Stimulated activated effector memory CD8-positive, alpha-beta T cell treated with anti-CD3 and anti-CD28 coated beads, Interleukin-12 subunit alpha, Interleukin-12 subunit beta, amount 100 ng/mL, for 72 hours (primary cell): Measurements from ENCODE around the gene CPA1.

Experiments used
- ATAC-seq: fragments of 150-1000 bp; cut with Tn5 transposase; 2 replicates; pipeline ENCODE4 v1.10.0; 2021
- DNase-seq, 2 donors: peaks; one replicate each; pipeline ENCODE4 v3.0.0; 2021 to 2022; ENCODE audit warnings: low spot score in 2 of 2
- H3K27ac Mint-ChIP-seq: one replicate; pipeline ENCODE4 v1.8.0; 2022; ENCODE audit warnings: mild to moderate bottlenecking, mixed read lengths
- H3K36me3 Mint-ChIP-seq: one replicate; pipeline ENCODE4 v1.8.0; 2022; ENCODE audit warnings: mild to moderate bottlenecking, mixed read lengths
- H3K4me1 Mint-ChIP-seq: one replicate; pipeline ENCODE4 v1.8.0; 2022; ENCODE audit warnings: mixed read lengths
- H3K4me3 Mint-ChIP-seq: one replicate; pipeline ENCODE4 v1.8.0; 2022; ENCODE audit warnings: mild to moderate bottlenecking, mixed read lengths
- H3K9me3 Mint-ChIP-seq: one replicate; pipeline ENCODE4 v1.8.0; 2022; ENCODE audit warnings: mixed read lengths

The CPA1 gene

DNA sequence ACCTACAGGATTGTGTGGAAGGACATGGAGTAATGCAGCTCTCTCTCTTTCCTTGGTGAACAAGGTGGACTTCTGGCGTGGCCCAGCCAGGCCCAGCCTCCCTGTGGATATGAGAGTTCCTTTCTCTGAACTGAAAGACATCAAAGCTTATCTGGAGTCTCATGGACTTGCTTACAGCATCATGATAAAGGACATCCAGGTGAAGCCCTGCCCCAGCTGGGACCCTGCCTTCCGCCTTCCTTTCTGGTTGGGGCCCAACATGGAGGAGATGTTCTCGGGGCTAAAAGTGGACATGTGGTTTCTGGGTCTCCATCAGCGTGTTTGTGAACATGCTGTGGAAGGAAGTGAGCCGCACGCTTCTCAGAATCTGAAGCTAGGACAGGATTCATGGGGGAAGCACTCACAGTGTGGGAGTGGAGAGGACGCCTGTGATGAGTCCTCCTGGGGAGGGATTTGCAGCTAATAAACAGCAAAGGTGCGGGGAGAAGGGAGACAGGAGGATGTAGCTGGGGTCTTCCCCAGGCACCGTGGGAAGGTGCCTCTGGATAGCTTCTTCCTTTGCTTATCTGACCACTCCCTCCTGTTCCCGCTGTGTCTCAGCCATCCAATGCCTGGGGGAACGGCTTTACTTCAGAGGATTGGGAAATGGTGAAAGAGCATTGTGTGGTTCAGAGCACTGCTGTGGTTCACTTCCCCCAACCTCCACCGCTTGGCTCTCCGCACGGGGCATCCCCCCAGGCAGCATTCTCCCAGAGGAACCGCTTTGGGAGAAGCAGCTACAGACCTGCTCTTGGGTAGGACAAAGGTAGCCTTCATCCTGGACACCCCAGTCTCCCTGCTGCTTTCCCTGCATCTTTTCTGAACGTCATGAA lies 30.1 kb upstream of the CPA1 start:
- Mint-ChIP-seq H3K4me3 (peak overlapping the region; percentile 13), H3K27ac (no peak overlapping the region), H3K9me3 (no peaks in the 10 kb centered on the region), H3K36me3 (no peaks in the 10 kb centered on the region), H3K4me1 (peaks cover 19% of the 10 kb centered on the region)
- DNase-seq = no peak
- ATAC-seq = peak; percentile 60

GRCh38 chr7:130350945-130351790 lies 29.1 kb upstream of the CPA1 start:
- DNase-seq = no peak
- peaks cover 19% of the 10 kb centered on the region for H3K4me1 Mint-ChIP-seq

GRCh38 chr7:130351791-130352090 lies 28.6 kb upstream of the CPA1 start:
- Mint-ChIP-seq H3K4me3 (no peak overlapping the region), H3K4me1 (peaks cover 19% of the 10 kb centered on the region), H3K9me3 (no peaks in the 10 kb centered on the region), H3K27ac (peak overlapping the region; percentile 27), H3K36me3 (no peaks in the 10 kb centered on the region)
- ATAC-seq = no peak
- DNase-seq = no peak

More at GRCh38 chr7:130350945-130351790, 29.1 kb upstream of the CPA1 start:
- no peaks in the 10 kb centered on the region for H3K9me3 Mint-ChIP-seq
- H3K4me3 Mint-ChIP-seq = peak overlapping the region; percentile 13
- H3K36me3 Mint-ChIP-seq = no peaks in the 10 kb centered on the region
- ATAC-seq = no peak
- H3K27ac Mint-ChIP-seq = peak overlapping the region; percentile 27

DNA sequence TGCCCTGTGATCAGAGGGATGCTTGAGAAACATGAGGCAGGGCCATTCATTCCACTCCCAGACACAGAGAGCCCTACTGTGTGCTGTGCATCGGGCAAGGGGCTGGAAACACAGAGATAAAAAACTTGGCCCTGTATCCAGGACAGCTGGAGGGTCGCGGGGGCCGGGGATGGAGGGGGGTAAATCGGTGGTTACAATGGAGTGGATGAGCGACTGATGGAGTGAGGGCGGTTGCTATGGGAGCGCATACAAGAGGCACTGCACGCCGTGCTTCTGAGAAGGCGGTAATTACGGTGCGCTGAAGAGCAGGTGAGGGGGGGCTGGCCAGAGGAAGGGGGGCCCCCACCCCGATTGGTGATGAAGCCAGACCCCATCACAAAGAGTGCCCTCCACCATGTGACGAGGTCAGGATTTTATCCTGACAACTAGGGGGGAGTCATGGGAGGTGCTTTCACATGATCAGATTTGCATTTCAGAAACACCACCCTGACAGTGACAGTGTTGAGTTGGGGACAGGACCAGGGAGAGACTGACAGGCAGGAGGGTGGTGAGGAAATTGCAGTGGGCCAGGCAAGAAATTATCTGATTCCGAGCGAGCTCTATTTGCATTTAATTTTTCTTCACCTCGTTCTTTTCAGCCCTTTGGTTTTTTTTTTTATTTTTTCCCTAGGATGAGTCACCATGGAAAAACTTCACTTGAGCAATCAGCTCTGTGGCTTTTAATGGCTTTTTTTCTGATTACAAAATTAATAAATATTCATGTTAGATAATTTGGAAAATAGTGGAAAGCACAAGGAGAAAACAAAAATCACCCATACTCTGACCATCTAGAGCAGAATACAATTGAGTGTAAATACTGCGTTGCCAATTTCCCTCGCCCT lies 27.9 kb upstream of the CPA1 start:
- no peak overlapping the region for H3K4me3 Mint-ChIP-seq
- H3K36me3 Mint-ChIP-seq = no peaks in the 10 kb centered on the region
- H3K27ac Mint-ChIP-seq = no peak overlapping the region
- H3K4me1 Mint-ChIP-seq = peaks cover 19% of the 10 kb centered on the region
- no peak for ATAC-seq
- H3K9me3 Mint-ChIP-seq = no peaks in the 10 kb centered on the region
- DNase-seq = no peak

GRCh38 chr7:130353196-130353595 lies 27.1 kb upstream of the CPA1 start:
- no peak overlapping the region for H3K4me3 Mint-ChIP-seq
- no peak overlapping the region for H3K27ac Mint-ChIP-seq
- ATAC-seq = no peak
- H3K36me3 Mint-ChIP-seq = no peaks in the 10 kb centered on the region
- no peaks in the 10 kb centered on the region for H3K9me3 Mint-ChIP-seq
- peaks cover 19% of the 10 kb centered on the region for H3K4me1 Mint-ChIP-seq
- no peak for DNase-seq

- no peak for ATAC-seq
- Mint-ChIP-seq H3K4me1 (peaks cover 4% of the 10 kb centered on the region), H3K4me3 (no peak overlapping the region), H3K36me3 (no peaks in the 10 kb centered on the region), H3K9me3 (peaks cover 15% of the 10 kb centered on the region), H3K27ac (no peak overlapping the region)
- DNase-seq = no peak
These were observed 24.0 kb upstream of the CPA1 start for GRCh38 chr7:130356121-130356875.

DNA sequence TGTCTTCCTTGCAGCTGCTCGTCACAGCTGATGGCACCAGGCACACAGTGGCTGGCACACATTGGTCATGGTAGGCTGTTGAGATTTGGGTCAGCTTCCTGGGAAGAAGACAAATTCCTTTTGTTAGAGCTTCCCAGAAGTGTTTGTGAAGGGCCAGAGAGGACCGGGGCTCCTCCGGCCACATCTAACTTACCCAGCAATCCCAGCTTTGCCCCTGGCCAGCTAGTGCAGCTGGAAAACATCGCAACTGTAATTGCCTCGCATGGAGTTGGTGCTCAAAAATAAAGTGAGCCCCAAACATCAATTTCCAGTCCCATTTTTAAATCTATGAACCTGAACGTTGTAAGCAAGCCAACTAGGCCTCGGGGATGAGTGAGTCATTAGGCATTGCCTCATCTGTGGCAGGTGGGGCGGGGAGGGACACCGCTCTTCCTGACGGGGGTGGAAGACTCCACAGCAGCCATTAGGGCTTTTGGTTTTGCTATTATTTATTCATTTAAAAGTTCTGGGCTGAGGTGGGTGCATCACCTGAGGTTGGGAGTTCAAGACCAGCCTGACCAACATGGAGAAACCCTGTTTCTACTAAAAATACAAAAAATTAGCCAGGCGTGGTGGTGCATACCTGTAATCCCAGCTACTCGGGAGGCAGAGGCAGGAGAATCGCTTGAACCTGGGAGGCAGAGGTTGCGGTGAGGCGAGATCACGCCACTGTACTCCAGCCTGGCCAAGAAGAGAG lies 23.2 kb upstream of the CPA1 start:
- no peaks in the 10 kb centered on the region for H3K4me1 Mint-ChIP-seq
- no peak overlapping the region for H3K27ac Mint-ChIP-seq
- peaks cover 15% of the 10 kb centered on the region for H3K9me3 Mint-ChIP-seq
- no peaks in the 10 kb centered on the region for H3K36me3 Mint-ChIP-seq
- ATAC-seq = no peak
- DNase-seq = no peak
- no peak overlapping the region for H3K4me3 Mint-ChIP-seq

DNA sequence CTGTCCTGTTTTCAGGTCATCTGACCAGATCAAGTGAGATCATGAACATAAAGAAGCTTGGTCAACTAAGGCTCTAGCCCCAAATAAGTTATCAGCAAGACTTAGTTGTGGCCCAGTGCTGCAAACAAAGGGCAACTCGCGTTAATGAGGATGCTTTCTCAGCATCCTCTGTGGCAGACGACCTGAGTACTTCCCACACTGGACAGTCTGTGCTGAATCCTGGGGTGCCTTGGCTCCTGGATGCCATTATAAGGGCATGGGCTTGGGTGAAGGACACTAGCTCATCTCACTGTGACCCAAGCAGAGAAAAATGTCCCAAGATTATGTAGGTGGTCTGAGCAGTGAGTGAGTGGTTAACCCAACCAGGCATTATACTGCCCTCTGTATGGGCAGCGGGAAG lies 21.8 kb upstream of the CPA1 start:
- Mint-ChIP-seq H3K9me3 (peaks cover 15% of the 10 kb centered on the region), H3K4me3 (no peak overlapping the region), H3K36me3 (no peaks in the 10 kb centered on the region), H3K4me1 (peaks cover 10% of the 10 kb centered on the region), H3K27ac (no peak overlapping the region)
- ATAC-seq = no peak
- DNase-seq = no peak

DNA sequence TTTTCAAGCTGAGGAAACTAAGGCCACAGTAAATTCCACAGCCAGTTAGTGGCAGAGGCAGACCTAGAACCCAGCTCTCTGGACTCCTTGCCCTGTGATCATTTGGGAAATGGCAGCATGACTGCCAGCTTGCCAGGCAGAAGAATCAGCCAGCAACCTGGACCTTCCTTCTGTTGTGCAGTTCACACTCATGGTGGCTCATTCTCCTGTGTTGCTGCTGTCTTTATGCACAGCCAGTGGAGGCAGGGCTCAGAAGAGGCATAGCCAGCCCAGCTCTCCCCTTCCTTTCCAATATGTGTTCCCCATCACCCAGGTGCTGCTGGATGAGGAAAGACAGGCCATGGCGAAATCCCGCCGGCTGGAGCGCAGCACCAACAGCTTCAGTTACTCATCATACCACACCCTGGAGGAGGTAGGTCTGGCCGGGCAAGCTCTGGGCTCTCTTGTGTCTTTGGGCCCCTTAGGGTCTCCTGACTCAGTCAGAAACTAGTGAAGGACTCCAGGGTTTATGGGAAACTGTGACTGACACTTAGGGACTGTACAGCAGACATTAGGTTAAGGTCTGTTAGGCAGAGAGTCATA lies 20.9 kb upstream of the CPA1 start:
- ATAC-seq (peak; percentile 31), DNase-seq (no peak)
- no peak overlapping the region for H3K27ac Mint-ChIP-seq
- peaks cover 15% of the 10 kb centered on the region for H3K9me3 Mint-ChIP-seq
- H3K4me1 Mint-ChIP-seq = peaks cover 15% of the 10 kb centered on the region
- H3K36me3 Mint-ChIP-seq = no peaks in the 10 kb centered on the region
- no peak overlapping the region for H3K4me3 Mint-ChIP-seq

DNA sequence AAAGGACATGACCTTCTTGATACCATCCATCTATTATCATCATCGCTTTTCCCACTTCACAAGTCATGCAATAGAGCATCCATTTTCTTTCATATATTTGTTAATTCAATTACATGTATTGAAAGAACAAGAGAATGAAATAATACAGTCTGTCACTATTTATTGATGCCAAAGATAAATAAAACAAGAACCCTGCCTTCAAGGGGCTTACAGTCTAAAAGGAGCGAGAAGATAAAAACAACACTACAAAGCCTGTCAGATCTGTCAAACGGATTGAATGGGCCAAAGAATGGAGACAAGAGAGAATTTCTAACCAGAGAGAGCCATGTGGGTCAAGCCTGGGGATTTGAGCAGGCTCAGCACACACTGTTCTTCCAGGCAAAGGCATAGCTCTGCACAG lies 19.8 kb upstream of the CPA1 start:
- no peak for DNase-seq
- ATAC-seq = no peak
- Mint-ChIP-seq H3K27ac (no peak overlapping the region), H3K4me1 (peaks cover 15% of the 10 kb centered on the region), H3K4me3 (no peak overlapping the region), H3K9me3 (peaks cover 15% of the 10 kb centered on the region), H3K36me3 (no peaks in the 10 kb centered on the region)

- Mint-ChIP-seq H3K4me1 (peaks cover 15% of the 10 kb centered on the region), H3K36me3 (no peaks in the 10 kb centered on the region), H3K9me3 (peaks cover 15% of the 10 kb centered on the region), H3K4me3 (no peak overlapping the region), H3K27ac (no peak overlapping the region)
- DNase-seq = no peak
- no peak for ATAC-seq
These were observed 18.6 kb upstream of the CPA1 start for GRCh38 chr7:130361681-130362080.

DNA sequence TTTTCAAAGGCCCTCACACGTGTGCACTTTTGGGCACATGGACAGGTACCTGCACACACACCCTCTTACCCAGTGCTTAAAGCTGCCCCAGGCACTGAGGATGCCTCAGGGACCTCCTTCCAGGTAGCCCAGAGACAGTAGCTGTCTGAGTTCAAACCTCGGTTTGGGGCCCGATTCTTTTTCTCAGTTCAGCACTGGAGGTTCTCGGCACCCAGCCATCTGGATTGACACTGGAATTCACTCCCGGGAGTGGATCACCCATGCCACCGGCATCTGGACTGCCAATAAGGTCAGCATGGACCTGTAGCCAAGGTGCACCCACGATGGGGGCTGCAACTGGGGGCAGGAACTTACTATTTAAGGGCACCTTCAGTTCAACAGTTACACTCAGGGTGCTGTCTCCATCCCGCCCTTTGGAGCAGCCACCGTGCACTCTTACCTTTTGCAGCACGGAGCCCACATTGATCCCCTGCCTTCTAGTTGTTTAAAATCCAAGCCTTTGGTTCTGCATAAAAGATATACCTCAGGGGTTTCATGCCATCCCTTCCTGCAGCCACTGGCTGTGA lies 18.0 kb upstream of the CPA1 start:
- peaks cover 15% of the 10 kb centered on the region for H3K4me1 Mint-ChIP-seq
- DNase-seq (no peak), ATAC-seq (no peak)
- no peak overlapping the region for H3K4me3 Mint-ChIP-seq
- H3K27ac Mint-ChIP-seq = no peak overlapping the region
- H3K9me3 Mint-ChIP-seq = peaks cover 15% of the 10 kb centered on the region
- H3K36me3 Mint-ChIP-seq = no peaks in the 10 kb centered on the region

DNA sequence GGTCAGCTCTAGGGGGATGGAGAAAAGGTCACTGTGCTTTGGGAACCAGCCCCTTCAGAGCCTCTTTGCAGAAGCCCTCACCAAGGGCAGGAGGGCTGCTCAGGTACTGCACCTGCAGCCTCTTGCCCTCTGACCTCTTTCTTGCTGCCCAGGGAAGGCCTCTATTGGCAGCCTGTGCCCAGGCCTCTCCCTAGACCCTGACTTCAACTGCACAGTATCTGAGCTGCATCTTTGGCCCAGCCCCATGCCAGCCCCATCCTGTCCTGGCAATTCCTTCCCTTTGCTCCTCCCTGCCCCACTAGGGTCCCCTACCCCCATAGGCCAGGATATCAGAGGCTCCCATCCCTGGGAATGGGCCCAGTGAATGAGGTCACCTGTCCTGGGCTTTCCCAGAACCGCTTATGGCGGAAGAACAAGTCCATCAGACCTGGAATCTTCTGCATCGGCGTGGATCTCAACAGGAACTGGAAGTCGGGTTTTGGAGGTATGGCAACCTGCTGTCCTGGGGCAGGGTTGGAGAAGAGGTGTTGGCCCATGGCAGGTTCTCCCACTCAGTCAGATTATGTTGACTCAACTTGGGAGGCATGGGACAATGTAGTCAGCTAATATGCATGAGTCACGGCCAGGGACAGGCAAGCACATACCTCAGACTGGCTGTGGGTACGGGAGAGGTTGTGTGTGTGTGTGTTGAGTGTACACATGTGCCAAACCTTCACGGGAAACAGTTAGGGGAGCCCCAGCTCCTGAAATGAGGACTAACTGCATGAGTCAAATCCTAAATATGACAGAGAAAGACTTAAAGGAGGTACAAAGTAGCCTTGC lies 17.1 kb upstream of the CPA1 start:
- ATAC-seq (peak; percentile 97), DNase-seq (peak; percentile 19 to 74)
- Mint-ChIP-seq H3K36me3 (no peaks in the 10 kb centered on the region), H3K27ac (peak overlapping the region; percentile 79), H3K4me1 (peaks cover 15% of the 10 kb centered on the region), H3K4me3 (peak overlapping the region; percentile 17), H3K9me3 (peaks cover 15% of the 10 kb centered on the region)
